MCF 10A (cell line): Measurements from ENCODE around the gene MET. TPM values are rescaled to one million over a fixed set of nuclear protein-coding genes. Genes with fewer than 3 reads are reported as not detected.

ENCODE experiments used
- Bru-seq: library from RNA; stranded (reverse); fragments of 400-500 nt; gene quantifications from one replicate; lab custom pipeline; 2021; lab: Mats Ljungman, UMichigan
- BruChase-seq, 2 experiments: library from RNA; stranded (reverse); fragments of 400-500 nt; gene quantifications; one replicate each; lab custom pipeline; 2021; lab: Mats Ljungman, UMichigan
- BruUV-seq: library from RNA; stranded (reverse); fragments of 400-500 nt; replicated peaks from 2 replicates; lab custom pipeline; 2021; lab: Mats Ljungman, UMichigan
- CTCF ChIA-PET: fragments of 300-600 bp; sonication (Branson Sonifier 250); formaldehyde crosslinking; extraction: SDS; loops from one replicate; lab custom pipeline; 2021; ENCODE audit warnings: antibody characterized with exemption, inconsistent platforms; lab: Yijun Ruan, JAX
- POLR2A ChIA-PET: fragments of 300-600, 350-650 bp; sonication (Branson Sonifier 250); formaldehyde crosslinking; extraction: SDS; loops from one replicate; lab custom pipeline; 2020; ENCODE audit warnings: antibody characterized with exemption, inconsistent platforms; lab: Yijun Ruan, JAX
- DNase-seq: peaks from one replicate; pipeline ENCODE4 v3.0.0-alpha.2; 2018; ENCODE audit not compliant: unreplicated experiment
- H3K27ac Mint-ChIP-seq: one replicate; pipeline ENCODE4 v1.8.0; 2022; ENCODE audit warnings: mild to moderate bottlenecking, low read depth, mixed read lengths; ENCODE audit not compliant: unreplicated experiment
- H3K27me3 Mint-ChIP-seq: one replicate; pipeline ENCODE4 v1.8.0; 2022; ENCODE audit warnings: mixed read lengths; ENCODE audit not compliant: insufficient read depth, unreplicated experiment
- H3K36me3 Mint-ChIP-seq: one replicate; pipeline ENCODE4 v1.8.0; 2022; ENCODE audit warnings: mild to moderate bottlenecking, moderate library complexity, mixed read lengths; ENCODE audit not compliant: insufficient read depth, unreplicated experiment
- H3K4me1 Mint-ChIP-seq: one replicate; pipeline ENCODE4 v1.8.0; 2022; ENCODE audit warnings: mixed read lengths; ENCODE audit not compliant: insufficient read depth, unreplicated experiment
- H3K4me3 Mint-ChIP-seq: one replicate; pipeline ENCODE4 v1.8.0; 2022; ENCODE audit warnings: mild to moderate bottlenecking, moderate library complexity, mixed read lengths; ENCODE audit not compliant: unreplicated experiment
- H3K9me3 Mint-ChIP-seq: one replicate; pipeline ENCODE4 v1.8.0; 2022; ENCODE audit warnings: mixed read lengths; ENCODE audit not compliant: unreplicated experiment
- intact Hi-C: fragments of 100-400 bp; cut with micrococcal nuclease; formaldehyde crosslinking; loops from 2 replicates; pipeline ENCODE4 v1.14.1; 2022
- long read RNA-seq: library from polyadenylated mRNA; stranded (forward); transcript quantifications from one replicate; pipeline ENCODE4 v2.0.0, GENCODE V29; 2022
- total RNA-seq: library from RNA; stranded (reverse); gene quantifications from 2 replicates; pipeline ENCODE4 v1.2.3, GENCODE V29; 2022
- TF ChIP-seq, protein P1 (sequence below): fragments of 200-600 bp; IDR thresholded peaks from one replicate; pipeline ENCODE4 v1.8.0; 2022; ENCODE audit warnings: antibody characterized with exemption, mild to moderate bottlenecking; ENCODE audit not compliant: unreplicated experiment

The MET gene
- 129 and 154 TPM in 2 replicates for total RNA-seq
- Bru-seq, nascent RNA, result percentile 97 among the genes with signal in this experiment
- BruChase-seq, experiment 1, labeled RNA remaining after a 6-hour chase, result percentile 94 among the genes with signal in this experiment
- BruChase-seq, experiment 2, labeled RNA remaining after a 2-hour chase, result percentile 87 among the genes with signal in this experiment
- long read RNA-seq, full-length matches to known transcripts, result 112 of 183 reads
- long read RNA-seq, partial matches to known transcripts, result 41 of 183 reads
- long read RNA-seq, other reads (novel, unspliced or antisense), result 30 of 183 reads

DNA sequence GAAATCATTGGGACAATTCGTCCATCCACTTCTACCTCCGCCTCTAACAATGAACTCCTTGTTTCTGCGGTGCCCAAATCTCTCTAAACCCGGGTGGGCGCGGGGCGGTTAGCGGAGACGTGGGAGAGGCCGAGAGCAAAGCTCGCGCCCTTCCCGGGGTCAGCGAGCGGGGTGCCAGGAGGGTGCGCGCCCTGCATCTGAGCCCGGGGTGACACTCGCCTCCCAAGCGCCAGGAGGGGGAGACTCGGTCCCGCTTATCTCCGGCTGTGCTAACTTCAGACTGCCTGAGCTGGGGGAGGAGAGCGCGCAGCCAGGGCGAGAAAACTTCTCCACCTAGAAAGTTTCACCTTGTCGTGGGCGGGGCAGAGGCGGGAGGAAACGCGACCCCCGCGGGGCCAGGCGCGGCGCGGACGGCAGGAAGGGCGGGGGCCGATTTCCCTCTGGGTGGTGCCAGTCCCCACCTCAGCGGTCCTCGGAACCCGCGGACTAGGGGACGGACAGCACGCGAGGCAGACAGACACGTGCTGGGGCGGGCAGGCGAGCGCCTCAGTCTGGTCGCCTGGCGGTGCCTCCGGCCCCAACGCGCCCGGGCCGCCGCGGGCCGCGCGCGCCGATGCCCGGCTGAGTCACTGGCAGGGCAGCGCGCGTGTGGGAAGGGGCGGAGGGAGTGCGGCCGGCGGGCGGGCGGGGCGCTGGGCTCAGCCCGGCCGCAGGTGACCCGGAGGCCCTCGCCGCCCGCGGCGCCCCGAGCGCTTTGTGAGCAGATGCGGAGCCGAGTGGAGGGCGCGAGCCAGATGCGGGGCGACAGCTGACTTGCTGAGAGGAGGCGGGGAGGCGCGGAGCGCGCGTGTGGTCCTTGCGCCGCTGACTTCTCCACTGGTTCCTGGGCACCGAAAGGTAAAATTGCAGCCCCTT, at the start of gene MET:
Gene MET, plus strand, starts transcription at position 516 of the 915 bp plus-strand sequence. CDS start 26,889 bp downstream, outside the sequence.
- H3K9me3 Mint-ChIP-seq, result no peaks in the 10 kb centered on the region
- peak within 1 kb of the TSS; percentile 83 for H3K4me3 Mint-ChIP-seq
- TF ChIP-seq, protein P1, sequence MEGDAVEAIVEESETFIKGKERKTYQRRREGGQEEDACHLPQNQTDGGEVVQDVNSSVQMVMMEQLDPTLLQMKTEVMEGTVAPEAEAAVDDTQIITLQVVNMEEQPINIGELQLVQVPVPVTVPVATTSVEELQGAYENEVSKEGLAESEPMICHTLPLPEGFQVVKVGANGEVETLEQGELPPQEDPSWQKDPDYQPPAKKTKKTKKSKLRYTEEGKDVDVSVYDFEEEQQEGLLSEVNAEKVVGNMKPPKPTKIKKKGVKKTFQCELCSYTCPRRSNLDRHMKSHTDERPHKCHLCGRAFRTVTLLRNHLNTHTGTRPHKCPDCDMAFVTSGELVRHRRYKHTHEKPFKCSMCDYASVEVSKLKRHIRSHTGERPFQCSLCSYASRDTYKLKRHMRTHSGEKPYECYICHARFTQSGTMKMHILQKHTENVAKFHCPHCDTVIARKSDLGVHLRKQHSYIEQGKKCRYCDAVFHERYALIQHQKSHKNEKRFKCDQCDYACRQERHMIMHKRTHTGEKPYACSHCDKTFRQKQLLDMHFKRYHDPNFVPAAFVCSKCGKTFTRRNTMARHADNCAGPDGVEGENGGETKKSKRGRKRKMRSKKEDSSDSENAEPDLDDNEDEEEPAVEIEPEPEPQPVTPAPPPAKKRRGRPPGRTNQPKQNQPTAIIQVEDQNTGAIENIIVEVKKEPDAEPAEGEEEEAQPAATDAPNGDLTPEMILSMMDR, result peak; percentile 64
- intact Hi-C loops, result loop anchor here (1.0 to 5.0 kb wide), 9 partner anchors 37 to 415 kb away; no protein-coding TSS in a partner anchor
- no TSS peak for BruUV-seq
- peak; percentile 93 for DNase-seq
- POLR2A ChIA-PET, result interaction anchor here (0.5 to 12.1 kb wide), 37 partner anchors 7 to 459 kb away, joined by 3 to 362 read pairs (median 6); partner anchors contain the start of gene ST7
- no peaks in the 10 kb centered on the region for H3K27me3 Mint-ChIP-seq
- CTCF ChIA-PET, result interaction anchor here (0.6 to 7.7 kb wide), 25 partner anchors 10 to 491 kb away, joined by 3 to 62 read pairs (median 4); no protein-coding TSS in a partner anchor
- peak within 1 kb of the TSS; percentile 98 for H3K27ac Mint-ChIP-seq
- peaks cover 19% of the 10 kb centered on the region for H3K4me1 Mint-ChIP-seq
- peaks cover 13% of the 10 kb centered on the region for H3K36me3 Mint-ChIP-seq

DNA sequence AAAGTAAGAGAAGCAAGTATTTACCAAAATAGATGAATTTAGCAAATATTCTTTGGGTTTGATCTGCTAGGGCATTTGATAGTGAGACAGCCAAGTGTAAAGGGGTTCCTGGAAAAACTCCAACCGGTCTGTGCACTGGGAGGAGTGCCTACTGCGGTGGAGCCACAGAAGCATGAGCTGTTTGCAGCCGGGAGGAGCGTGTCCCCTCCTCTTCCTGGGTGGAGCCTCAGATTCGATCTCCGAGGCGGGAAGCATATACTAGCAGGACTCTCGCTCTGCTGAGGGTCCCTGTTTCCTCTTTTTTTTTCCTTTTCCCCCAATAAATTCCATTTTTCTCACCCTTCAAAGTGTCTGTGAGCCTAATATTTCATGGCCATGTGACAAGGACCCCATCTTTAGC, 45.1 kb upstream of the MET start:
- no peaks in the 10 kb centered on the region for H3K36me3 Mint-ChIP-seq
- BruUV-seq, result no TSS peak
- no peak overlapping the region for H3K27ac Mint-ChIP-seq
- H3K4me3 Mint-ChIP-seq, result no peak overlapping the region
- intact Hi-C loops, result no loop called here
- CTCF ChIA-PET, result interaction anchor here (0.6 to 8.6 kb wide), 7 partner anchors 17 to 1900 kb away, joined by 3 to 104 read pairs (median 3); no protein-coding TSS in a partner anchor
- DNase-seq, result no peak
- TF ChIP-seq, protein P1, result no peak
- H3K9me3 Mint-ChIP-seq, result no peaks in the 10 kb centered on the region
- POLR2A ChIA-PET, result interaction anchor here (1.2 to 12.8 kb wide), 5 partner anchors 8 to 49 kb away, joined by 4 to 362 read pairs (median 37); partner anchors contain the start of gene MET
- peaks cover 21% of the 10 kb centered on the region for H3K4me1 Mint-ChIP-seq
- no peaks in the 10 kb centered on the region for H3K27me3 Mint-ChIP-seq

DNA sequence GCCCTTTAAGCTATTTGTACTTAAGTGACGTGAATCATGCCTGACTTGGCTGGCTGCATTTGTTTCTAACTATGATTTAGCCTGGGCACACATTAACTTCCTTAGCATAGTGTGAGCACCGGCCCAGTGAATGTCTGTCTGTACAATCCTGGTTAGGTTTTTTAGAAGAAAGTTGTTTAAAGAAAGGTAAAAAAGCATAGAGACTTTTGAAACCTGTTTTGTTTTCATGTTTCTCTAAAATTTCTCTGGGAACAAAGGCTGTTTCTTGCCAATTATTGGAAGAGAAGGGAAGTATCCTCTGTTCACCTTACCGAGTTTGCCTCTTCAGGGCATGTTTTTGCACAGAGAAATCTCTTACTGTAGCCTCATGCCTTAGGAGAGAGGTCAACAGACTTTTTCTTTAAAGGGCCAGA, 42.9 kb upstream of the MET start:
- Mint-ChIP-seq H3K9me3 (no peaks in the 10 kb centered on the region), H3K27ac (peak overlapping the region; percentile 94), H3K4me1 (peaks cover 42% of the 10 kb centered on the region), H3K27me3 (no peaks in the 10 kb centered on the region), H3K4me3 (peak overlapping the region; percentile 60), H3K36me3 (no peaks in the 10 kb centered on the region)
- peak; percentile 52 for DNase-seq
- TF ChIP-seq, protein P1, result no peak
- BruUV-seq, result no TSS peak
- ChIA-PET POLR2A (interaction anchor here (0.5 to 12.8 kb wide), 24 partner anchors 8 to 1274 kb away, joined by 3 to 362 read pairs (median 6); partner anchors contain the start of gene MET), CTCF (interaction anchor here (0.5 to 8.6 kb wide), 3 partner anchors 35 to 370 kb away, joined by 3 to 104 read pairs (median 3); no protein-coding TSS in a partner anchor)
- intact Hi-C loops, result no loop called here
